Mammary epithelial cell (primary cell): ENCODE measurements around the gene PTGIS.
A peak's percentile ranks its signal among the peaks of the same experiment; 100 is the strongest.

Experiments used
- CTCF ChIP-seq, 2 donors: IDR thresholded peaks in 1 of 2; conservative IDR thresholded peaks in 1 of 2; 2 replicates each; pipeline ENCODE4 v1.5.1; 2011 to 2012; ENCODE audit warnings: inconsistent platforms in 2 of 2, low read length in 2 of 2, mild to moderate bottlenecking in 2 of 2, control low read depth in 1 of 2, low read depth in 1 of 2; ENCODE audit not compliant: insufficient read depth in 1 of 2; ENCODE audit errors: extremely low read depth in 1 of 2
- EZH2 ChIP-seq: IDR thresholded peaks from 2 replicates; pipeline ENCODE4 v1.6.1; 2012; ENCODE audit warnings: low read length, inconsistent platforms, borderline replicate concordance

GRCh38 chr20:49534255-49534712, 33.7 kb downstream of the PTGIS start:
- TF ChIP-seq CTCF (conservative IDR thresholded peaks at IDR 0.05 in 1 of 2, IDR thresholded peaks at IDR 0.05 in 1 of 2; ENCODE audit: extremely low read depth in 1 of 2, insufficient read depth in 1 of 2, low read depth in 1 of 2, low read length in 2 of 2) (peak; percentile 71 to 78), EZH2 (no peak)
